Liver (tissue), 3 donors: ENCODE results near the gene MSI2.

Experiments used
- CTCF ChIP-seq: fragments of 150-350 bp; IDR thresholded peaks from 2 replicates; pipeline ENCODE4 v1.5.1; 2017; ENCODE audit warnings: improper control_type of control experiment, low read depth, low read length; ENCODE audit not compliant: missing input control
- MAX ChIP-seq: IDR thresholded peaks from 2 replicates; pipeline ENCODE4 v1.6.1; 2016; ENCODE audit warnings: antibody characterized with exemption
- RAD21 ChIP-seq, 2 donors: IDR thresholded peaks; 2 replicates each; pipeline ENCODE4 v1.6.1; 2016; ENCODE audit warnings: antibody characterized with exemption in 2 of 2, mild to moderate bottlenecking in 2 of 2
- donor health status: healthy.
- donor health status: healthy.

- no peak for TF ChIP-seq RAD21 (IDR thresholded peaks at IDR 0.05)
- no peak for TF ChIP-seq CTCF
- no peak for TF ChIP-seq MAX
Observed at GRCh38 chr17:57508671-57509070, 252.3 kb downstream of the MSI2 start.
